CD14-positive monocyte (primary cell): ENCODE results near the gene PLEKHG1. TPM values are rescaled to one million over a fixed set of nuclear protein-coding genes. Genes with fewer than 3 reads are reported as not detected.

Experiments
- DNase-seq, 3 donors: peaks; one replicate each; pipeline ENCODE4 v3.0.0-alpha.2; 2011 to 2022
- H2AFZ ChIP-seq: 2 replicates; pipeline ENCODE4 v1.6.0; 2012; ENCODE audit warnings: mild to moderate bottlenecking, low read depth, low read length, inconsistent platforms; ENCODE audit not compliant: insufficient read depth, poor library complexity, severe bottlenecking
- H3K27ac ChIP-seq, 2 donors: 1 replicate in 1 of 2; 2 replicates in 1 of 2; pipeline ENCODE4 v1.5.1; 2012 to 2013; ENCODE audit warnings: low read length in 2 of 2, control low read depth in 1 of 2, inconsistent platforms in 1 of 2, low read depth in 1 of 2, mild to moderate bottlenecking in 1 of 2
- H3K27me3 ChIP-seq, 2 donors: one replicate each; pipeline versions ENCODE4 v1.6.0 to v1.6.1; 2011 to 2013; ENCODE audit warnings: low read length in 2 of 2; ENCODE audit not compliant: control insufficient read depth in 2 of 2, insufficient read depth in 2 of 2
- H3K36me3 ChIP-seq, 2 donors: replicated peaks in 1 of 2; 1 replicate in 1 of 2; 2 replicates in 1 of 2; pipeline versions ENCODE4 v1.5.1 to v1.6.1; 2012 to 2013; ENCODE audit warnings: low read length in 2 of 2, control low read depth in 1 of 2, inconsistent platforms in 1 of 2, mild to moderate bottlenecking in 1 of 2; ENCODE audit not compliant: insufficient read depth in 2 of 2, control insufficient read depth in 1 of 2
- H3K4me1 ChIP-seq, 2 donors: 1 replicate in 1 of 2; 2 replicates in 1 of 2; pipeline versions ENCODE4 v1.5.1 to v1.6.1; 2012 to 2013; ENCODE audit warnings: low read length in 2 of 2, control low read depth in 1 of 2, inconsistent platforms in 1 of 2, mild to moderate bottlenecking in 1 of 2, moderate library complexity in 1 of 2; ENCODE audit not compliant: insufficient read depth in 2 of 2, control insufficient read depth in 1 of 2
- H3K4me2 ChIP-seq: replicated peaks from 2 replicates; pipeline ENCODE3; 2012; ENCODE audit warnings: low read length, moderate library complexity, mild to moderate bottlenecking; ENCODE audit not compliant: poor library complexity, severe bottlenecking; ENCODE audit errors: extremely low read depth
- H3K4me3 ChIP-seq, 3 experiments: fragments of 200-600 bp in 1 of 3; sonication (generic) in 1 of 3; replicated peaks in 1 of 3; 1 replicate in 2 of 3; 2 replicates in 1 of 3; pipeline ENCODE4 v1.5.1; 2011 to 2013; ENCODE audit warnings: low read length in 3 of 3, mild to moderate bottlenecking in 3 of 3, control low read depth in 2 of 3, low read depth in 2 of 3, inconsistent platforms in 1 of 3, moderate library complexity in 1 of 3
- H3K79me2 ChIP-seq: 2 replicates; pipeline ENCODE4 v1.6.0; 2012; ENCODE audit warnings: mild to moderate bottlenecking, control low read depth, inconsistent platforms, low read length, moderate library complexity; ENCODE audit not compliant: insufficient read depth
- H3K9ac ChIP-seq: 2 replicates; pipeline ENCODE4 v1.6.0; 2017; ENCODE audit warnings: low read length, mild to moderate bottlenecking; ENCODE audit not compliant: insufficient read depth, poor library complexity, severe bottlenecking
- H3K9me3 ChIP-seq, 2 donors: replicated peaks in 1 of 2; 1 replicate in 1 of 2; 2 replicates in 1 of 2; pipeline versions ENCODE4 v1.5.1 to v1.6.1; 2012 to 2013; ENCODE audit warnings: low read length in 2 of 2, control low read depth in 1 of 2; ENCODE audit not compliant: control insufficient read depth in 1 of 2, insufficient read depth in 1 of 2
- H4K20me1 ChIP-seq: 2 replicates; pipeline ENCODE4 v1.6.0; 2012; ENCODE audit warnings: mild to moderate bottlenecking, low read length, control low read depth, moderate library complexity; ENCODE audit not compliant: insufficient read depth
- H3K27ac Mint-ChIP-seq, 7 donors: one replicate each; pipeline ENCODE4 v1.8.0; 2020; ENCODE audit warnings: mild to moderate bottlenecking in 7 of 7, mixed read lengths in 7 of 7, moderate library complexity in 6 of 7, inconsistent platforms in 2 of 7
- H3K27me3 Mint-ChIP-seq, 3 donors: one replicate each; pipeline ENCODE4 v1.8.0; 2021 to 2022; ENCODE audit warnings: low read depth in 3 of 3, mild to moderate bottlenecking in 3 of 3, mixed read lengths in 3 of 3, moderate library complexity in 3 of 3, inconsistent platforms in 1 of 3
- H3K36me3 Mint-ChIP-seq, 2 donors: one replicate each; pipeline ENCODE4 v1.8.0; 2020; ENCODE audit warnings: mixed read lengths in 2 of 2, inconsistent platforms in 1 of 2, mild to moderate bottlenecking in 1 of 2
- H3K4me1 Mint-ChIP-seq: one replicate; pipeline ENCODE4 v1.8.0; 2020; ENCODE audit warnings: mild to moderate bottlenecking, mixed read lengths
- H3K4me3 Mint-ChIP-seq, 2 donors: one replicate each; pipeline ENCODE4 v1.8.0; 2020; ENCODE audit warnings: mild to moderate bottlenecking in 2 of 2, mixed read lengths in 2 of 2, moderate library complexity in 1 of 2
- H3K9me3 Mint-ChIP-seq, 7 donors: one replicate each; pipeline ENCODE4 v1.8.0; 2020 to 2022; ENCODE audit warnings: mixed read lengths in 7 of 7, mild to moderate bottlenecking in 6 of 7, moderate library complexity in 6 of 7, inconsistent platforms in 2 of 7
- CTCF ChIP-seq: fragments of 200-600 bp; IDR thresholded peaks from one replicate; pipeline ENCODE4 v1.8.0; 2022; ENCODE audit warnings: antibody characterized with exemption, mild to moderate bottlenecking
- WGBS: methylation state at CpG from one replicate; pipeline ENCODE4 v1.1.5; 2013; ENCODE audit warnings: missing lambda C conversion rate; ENCODE audit not compliant: insufficient coverage; 5-methylcytosine and 5-hydroxymethylcytosine counted together
- intact Hi-C, 2 donors: fragments of 100-400 bp; cut with micrococcal nuclease; formaldehyde crosslinking; loops; one replicate each; pipeline versions ENCODE4 v1.15.0 to v1.15.1; 2023
- polyA plus RNA-seq, 3 donors: library from polyadenylated mRNA; depleted of rRNA in 1 of 3; unstranded in 2 of 3; stranded (reverse) in 1 of 3; fragments of 300-500 nt in 2 of 3; fragments of >200 nt in 1 of 3; fragmentation: Illumina TruSeq in 2 of 3; gene quantifications; 1 replicate in 2 of 3; 2 replicates in 1 of 3; pipeline ENCODE4 v1.2.3, GENCODE V29; 2012 to 2021

The PLEKHG1 gene
- polyA plus RNA-seq, 3 donors = 0.02 to 0.15 (median 0.08) TPM

- Histone ChIP-seq H3K36me3 (no peaks in the 10 kb centered on the region), H3K4me1 (peaks cover 11 to 12% of the 10 kb centered on the region in 2 donors), H3K27me3 (peaks cover 62 to 77% of the 10 kb centered on the region in 2 donors), H3K4me3 (no peak overlapping the region), H3K4me2 (no peak overlapping the region), H2AFZ (no peak overlapping the region), H3K27ac (no peak overlapping the region), H4K20me1 (no peaks in the 10 kb centered on the region), H3K9ac (no peak overlapping the region), H3K79me2 (no peaks in the 10 kb centered on the region), H3K9me3 (peaks cover 0 to 20% of the 10 kb centered on the region in 2 donors)
- intact Hi-C loops = no loop called here
- Mint-ChIP-seq H3K27me3 (peaks cover 63 to 64% (median 63%) of the 10 kb centered on the region in 3 donors), H3K4me1 (peaks cover 13% of the 10 kb centered on the region), H3K36me3 (peaks cover 3 to 4% of the 10 kb centered on the region in 2 donors), H3K4me3 (peak overlapping the region in 1 of 2 donors; percentile 89), H3K27ac (no peak overlapping the region), H3K9me3 (peaks cover 0 to 11% (median 6%) of the 10 kb centered on the region in 7 donors)
- 82% methylated on average over 3 of the region's 4 CpGs for WGBS
- DNase-seq = no peak
- no peak for TF ChIP-seq CTCF
Observed at GRCh38 chr6:150598401-150598800, 1.3 kb upstream of the PLEKHG1 start.

GRCh38 chr6:150598858-150599198, 857 bp upstream of the PLEKHG1 start:
- H3K9me3 Mint-ChIP-seq = peaks cover 0 to 11% (median 6%) of the 10 kb centered on the region in 7 donors
- peak overlapping the region in 1 of 2 donors; percentile 89 for H3K4me3 Mint-ChIP-seq
- H3K27ac ChIP-seq = no peak overlapping the region
- H3K4me2 ChIP-seq = no peak overlapping the region
- H3K36me3 Mint-ChIP-seq = peaks cover 3 to 4% of the 10 kb centered on the region in 2 donors
- no peaks in the 10 kb centered on the region for H3K79me2 ChIP-seq
- peaks cover 65 to 79% of the 10 kb centered on the region in 2 donors for H3K27me3 ChIP-seq
- H3K4me1 ChIP-seq = peaks cover 11 to 12% of the 10 kb centered on the region in 2 donors
- H3K36me3 ChIP-seq = no peaks in the 10 kb centered on the region
- H3K27me3 Mint-ChIP-seq = peaks cover 60 to 66% (median 64%) of the 10 kb centered on the region in 3 donors
- no peak for DNase-seq
- intact Hi-C loops = no loop called here
- peaks cover 0 to 20% of the 10 kb centered on the region in 2 donors for H3K9me3 ChIP-seq
- 60% methylated on average over 1 of the region's 3 CpGs for WGBS
- H4K20me1 ChIP-seq = no peaks in the 10 kb centered on the region
- no peak for TF ChIP-seq CTCF
- peaks cover 13% of the 10 kb centered on the region for H3K4me1 Mint-ChIP-seq
- H3K9ac ChIP-seq = no peak overlapping the region
- H2AFZ ChIP-seq = no peak overlapping the region
- H3K4me3 ChIP-seq = no peak overlapping the region
- no peak overlapping the region for H3K27ac Mint-ChIP-seq
